Mesothelial cell of epicardium (in vitro differentiated cells): ENCODE results near the gene NDUFS1. TPM values are rescaled to one million over a fixed set of nuclear protein-coding genes. Genes with fewer than 3 reads are reported as not detected.
A peak's percentile ranks its signal among the peaks of the same experiment; 100 is the strongest.

Experiments used
- DNase-seq, 2 experiments: peaks; one replicate each; pipeline ENCODE4 v3.0.0; 2021; ENCODE audit warnings: low spot score in 2 of 2; ENCODE audit not compliant: unreplicated experiment in 2 of 2
- H3K27ac Mint-ChIP-seq: 2 replicates; pipeline ENCODE4 v1.8.0; 2021; ENCODE audit warnings: mixed read lengths
- H3K27me3 Mint-ChIP-seq: 2 replicates; pipeline ENCODE4 v1.8.0; 2021; ENCODE audit warnings: low read depth, mixed read lengths
- H3K36me3 Mint-ChIP-seq: 2 replicates; pipeline ENCODE4 v1.8.0; 2021; ENCODE audit warnings: mixed read lengths
- H3K4me1 Mint-ChIP-seq: 2 replicates; pipeline ENCODE4 v1.8.0; 2021; ENCODE audit warnings: mixed read lengths
- H3K4me3 Mint-ChIP-seq: 2 replicates; pipeline ENCODE4 v1.8.0; 2021; ENCODE audit warnings: mild to moderate bottlenecking, moderate library complexity, mixed read lengths
- H3K9me3 Mint-ChIP-seq: 2 replicates; pipeline ENCODE4 v1.8.0; 2021; ENCODE audit warnings: mixed read lengths
- CTCF ChIP-seq: fragments of 200-600 bp; sonication (generic); IDR thresholded peaks from one replicate; pipeline ENCODE4 v1.5.0; 2021; ENCODE audit warnings: antibody characterized with exemption; ENCODE audit not compliant: unreplicated experiment
- total RNA-seq: library from RNA; stranded (reverse); gene quantifications from 3 replicates; pipeline ENCODE4 v1.2.1, GENCODE V29; 2021

The NDUFS1 gene
- total RNA-seq, 1 donor from 2014 or later: 62.5 TPM

- H3K27me3 Mint-ChIP-seq: no peaks in the 10 kb centered on the region
- no peak for DNase-seq
- TF ChIP-seq CTCF: no peak
- H3K4me3 Mint-ChIP-seq: no peak overlapping the region
- H3K4me1 Mint-ChIP-seq: peaks cover 13% of the 10 kb centered on the region
- H3K36me3 Mint-ChIP-seq: peaks cover 5% of the 10 kb centered on the region
- peak overlapping the region; percentile 61 for H3K27ac Mint-ChIP-seq
- no peaks in the 10 kb centered on the region for H3K9me3 Mint-ChIP-seq
Observed at GRCh38 chr2:206092297-206092696, 66.9 kb downstream of the NDUFS1 start.

- Mint-ChIP-seq H3K36me3 (peaks cover 5% of the 10 kb centered on the region), H3K27ac (no peak overlapping the region), H3K4me3 (no peak overlapping the region), H3K27me3 (no peaks in the 10 kb centered on the region), H3K9me3 (no peaks in the 10 kb centered on the region), H3K4me1 (peaks cover 17% of the 10 kb centered on the region)
- no peak for TF ChIP-seq CTCF
- no peak for DNase-seq
Observed at GRCh38 chr2:206088248-206088647, 71.0 kb downstream of the NDUFS1 start.

GRCh38 chr2:206086716-206087350 lies 72.4 kb downstream of the NDUFS1 start:
- Mint-ChIP-seq H3K4me3 (peak overlapping the region; percentile 95), H3K4me1 (peaks cover 18% of the 10 kb centered on the region), H3K27ac (peak overlapping the region; percentile 90), H3K9me3 (no peaks in the 10 kb centered on the region), H3K36me3 (peaks cover 5% of the 10 kb centered on the region), H3K27me3 (no peaks in the 10 kb centered on the region)
- DNase-seq: no peak
- no peak for TF ChIP-seq CTCF

GRCh38 chr2:206085742-206086445 lies 73.3 kb downstream of the NDUFS1 start, which contains the start of gene INO80D:
INO80D (minus strand) TSS chr2:206086174; CDS start chr2:206063016, 23,158 bp downstream.
- peak; percentile 53 to 78 for DNase-seq
- Mint-ChIP-seq H3K27me3 (no peaks in the 10 kb centered on the region), H3K4me3 (peak within 1 kb of the TSS; percentile 95), H3K27ac (peak within 1 kb of the TSS; percentile 100), H3K36me3 (peaks cover 5% of the 10 kb centered on the region), H3K4me1 (peaks cover 18% of the 10 kb centered on the region), H3K9me3 (no peaks in the 10 kb centered on the region)
- TF ChIP-seq CTCF: no peak

- H3K36me3 Mint-ChIP-seq: peaks cover 4% of the 10 kb centered on the region
- peak; percentile 36 to 67 for DNase-seq
- no peak for TF ChIP-seq CTCF
- peak overlapping the region; percentile 95 for H3K4me3 Mint-ChIP-seq
- no peaks in the 10 kb centered on the region for H3K27me3 Mint-ChIP-seq
- no peaks in the 10 kb centered on the region for H3K9me3 Mint-ChIP-seq
- peak overlapping the region; percentile 99 for H3K27ac Mint-ChIP-seq
- peaks cover 18% of the 10 kb centered on the region for H3K4me1 Mint-ChIP-seq
Observed at GRCh38 chr2:206084870-206085741, 74.1 kb downstream of the NDUFS1 start.
